GM23338 (cell line): ENCODE data around the gene FYN.

Experiments
- CREB1 ChIP-seq: fragments of 250-450 bp; sonication (Bioruptor Pico); IDR thresholded peaks from 2 replicates; pipeline ENCODE4 v1.5.0; 2020; ENCODE audit warnings: low read depth, mild to moderate bottlenecking, moderate library complexity
- CTCF ChIP-seq, 2 experiments: fragments of 200-600 bp in 1 of 2; sonication (generic) in 1 of 2; conservative IDR thresholded peaks; 2 replicates each; pipeline versions ENCODE4 v1.5.1 to v1.6.1; 2016 to 2017; ENCODE audit warnings: antibody characterized with exemption in 2 of 2, low read depth in 2 of 2, mild to moderate bottlenecking in 2 of 2, moderate library complexity in 1 of 2
- EZH2 ChIP-seq: fragments of 200-600 bp; sonication (generic); IDR thresholded peaks from one replicate; pipeline ENCODE4 v1.8.0; 2017; ENCODE audit warnings: antibody characterized with exemption, mild to moderate bottlenecking, low read depth; ENCODE audit not compliant: unreplicated experiment
- EZH2phosphoT487 ChIP-seq: fragments of 200-600 bp; sonication (generic); IDR thresholded peaks from one replicate; pipeline ENCODE4 v1.8.1; 2018; ENCODE audit warnings: antibody characterized with exemption; ENCODE audit not compliant: unreplicated experiment
- POLR2AphosphoS5 ChIP-seq: IDR thresholded peaks from 2 replicates; pipeline ENCODE4 v1.6.1; 2016; ENCODE audit warnings: antibody characterized with exemption, low read depth

- no peak for TF ChIP-seq CTCF (conservative IDR thresholded peaks at IDR 0.05; ENCODE audit: low read depth in 2 of 2)
- no peak for TF ChIP-seq EZH2phosphoT487
- TF ChIP-seq EZH2, result no peak
- no peak for TF ChIP-seq CREB1 (CRISPR knock-in tag)
- TF ChIP-seq POLR2AphosphoS5, result no peak; the same call in 1 of the 2 replicates
These were observed 210.3 kb downstream of the FYN start for GRCh38 chr6:111662794-111663593.
